Mesenchymal stem cell (in vitro differentiated cells and primary cell): ENCODE measurements around the gene GRIK4.

Experiments used
- DNase-seq: peaks from one replicate; pipeline ENCODE4 v3.0.0-alpha.2; 2013
- H2AFZ ChIP-seq: one replicate; pipeline ENCODE4 v1.6.1; 2013; ENCODE audit warnings: low read depth, mild to moderate bottlenecking, control low read depth, inconsistent platforms, low read length, moderate library complexity
- H2AK5ac ChIP-seq: 2 replicates; pipeline ENCODE4 v1.6.1; 2013; ENCODE audit warnings: low read length, moderate library complexity, mild to moderate bottlenecking, inconsistent platforms; ENCODE audit not compliant: severe bottlenecking
- H2BK120ac ChIP-seq: one replicate; pipeline ENCODE4 v1.6.1; 2013; ENCODE audit warnings: low read depth, mild to moderate bottlenecking, inconsistent platforms, low read length, moderate library complexity
- H2BK12ac ChIP-seq, 2 experiments: one replicate each; pipeline ENCODE4 v1.6.1; 2013; ENCODE audit warnings: inconsistent platforms in 2 of 2, low read length in 2 of 2, mild to moderate bottlenecking in 2 of 2, moderate library complexity in 2 of 2, control low read depth in 1 of 2
- H2BK15ac ChIP-seq: one replicate; pipeline ENCODE4 v1.6.1; 2013; ENCODE audit warnings: mild to moderate bottlenecking, low read depth, inconsistent platforms; ENCODE audit not compliant: poor library complexity, severe bottlenecking
- H2BK5ac ChIP-seq: 2 replicates; pipeline ENCODE4 v1.6.1; 2013; ENCODE audit warnings: low read depth, mild to moderate bottlenecking, low read length, control low read depth, inconsistent platforms; ENCODE audit not compliant: poor library complexity, severe bottlenecking
- H3K14ac ChIP-seq, 2 experiments: one replicate each; pipeline ENCODE4 v1.6.1; 2013; ENCODE audit warnings: inconsistent platforms in 2 of 2, low read length in 2 of 2, control low read depth in 1 of 2, mild to moderate bottlenecking in 1 of 2, moderate library complexity in 1 of 2
- H3K18ac ChIP-seq, 2 experiments: one replicate each; pipeline ENCODE4 v1.6.1; 2013; ENCODE audit warnings: inconsistent platforms in 2 of 2, low read length in 2 of 2, control low read depth in 1 of 2, low read depth in 1 of 2, mild to moderate bottlenecking in 1 of 2
- H3K23ac ChIP-seq, 2 experiments: one replicate each; pipeline ENCODE4 v1.6.1; 2013; ENCODE audit warnings: inconsistent platforms in 2 of 2, low read length in 2 of 2, mild to moderate bottlenecking in 2 of 2, moderate library complexity in 2 of 2, control low read depth in 1 of 2
- H3K27ac ChIP-seq: 2 replicates; pipeline ENCODE4 v1.5.1; 2013; ENCODE audit warnings: mild to moderate bottlenecking, moderate library complexity, low read length, control low read depth, inconsistent platforms; ENCODE audit not compliant: poor library complexity, severe bottlenecking
- H3K27me3 ChIP-seq, 2 experiments: 2 replicates each; pipeline versions ENCODE4 v1.6.1 to v1.7.0; 2013; ENCODE audit warnings: low read length in 2 of 2, mild to moderate bottlenecking in 2 of 2, moderate library complexity in 2 of 2, control low read depth in 1 of 2, inconsistent platforms in 1 of 2; ENCODE audit not compliant: control insufficient read depth in 1 of 2, insufficient read depth in 1 of 2
- H3K36me3 ChIP-seq, 2 experiments: 2 replicates each; pipeline versions ENCODE4 v1.6.1 to v1.7.0; 2013; ENCODE audit warnings: low read length in 2 of 2, control low read depth in 1 of 2, inconsistent platforms in 1 of 2, low read depth in 1 of 2, mild to moderate bottlenecking in 1 of 2; ENCODE audit not compliant: insufficient read depth in 2 of 2, control insufficient read depth in 1 of 2
- H3K4ac ChIP-seq, 2 experiments: one replicate each; pipeline ENCODE4 v1.6.1; 2013; ENCODE audit warnings: inconsistent platforms in 2 of 2, low read length in 2 of 2, mild to moderate bottlenecking in 2 of 2, moderate library complexity in 2 of 2, control low read depth in 1 of 2, low read depth in 1 of 2
- H3K4me1 ChIP-seq: 2 replicates; pipeline ENCODE4 v1.6.1; 2013; ENCODE audit warnings: low read depth, low read length, control low read depth; ENCODE audit not compliant: control insufficient read depth, insufficient read depth
- H3K4me2 ChIP-seq: 2 replicates; pipeline ENCODE4 v1.6.1; 2013; ENCODE audit warnings: low read length, mild to moderate bottlenecking, inconsistent platforms; ENCODE audit not compliant: poor library complexity, severe bottlenecking
- H3K4me3 ChIP-seq, 2 experiments: 2 replicates each; pipeline versions ENCODE4 v1.5.1 to v1.7.0; 2013; ENCODE audit warnings: low read length in 2 of 2, mild to moderate bottlenecking in 2 of 2, control low read depth in 1 of 2, low read depth in 1 of 2; ENCODE audit not compliant: insufficient read depth in 1 of 2
- H3K79me1 ChIP-seq: replicated peaks from 2 replicates; pipeline ENCODE4 v1.6.1; 2013; ENCODE audit warnings: mild to moderate bottlenecking, control low read depth, low read length, inconsistent platforms; ENCODE audit not compliant: poor library complexity, severe bottlenecking
- H3K9ac ChIP-seq: 2 replicates; pipeline ENCODE4 v1.7.0; 2013; ENCODE audit warnings: mild to moderate bottlenecking, low read length, moderate library complexity
- H3K9me3 ChIP-seq: 2 replicates; pipeline ENCODE4 v1.7.0; 2013; ENCODE audit warnings: mild to moderate bottlenecking, low read length; ENCODE audit not compliant: control insufficient read depth
- H4K8ac ChIP-seq: one replicate; pipeline ENCODE4 v1.6.1; 2013; ENCODE audit warnings: inconsistent platforms, mild to moderate bottlenecking, low read length, moderate library complexity
- H4K91ac ChIP-seq: one replicate; pipeline ENCODE4 v1.6.1; 2013; ENCODE audit warnings: mild to moderate bottlenecking, low read length, inconsistent platforms
- WGBS: methylation state at CpG from one replicate; pipeline ENCODE4 v1.1.7; 2013; ENCODE audit warnings: mixed read lengths; 5-methylcytosine and 5-hydroxymethylcytosine counted together

The GRIK4 gene

DNA sequence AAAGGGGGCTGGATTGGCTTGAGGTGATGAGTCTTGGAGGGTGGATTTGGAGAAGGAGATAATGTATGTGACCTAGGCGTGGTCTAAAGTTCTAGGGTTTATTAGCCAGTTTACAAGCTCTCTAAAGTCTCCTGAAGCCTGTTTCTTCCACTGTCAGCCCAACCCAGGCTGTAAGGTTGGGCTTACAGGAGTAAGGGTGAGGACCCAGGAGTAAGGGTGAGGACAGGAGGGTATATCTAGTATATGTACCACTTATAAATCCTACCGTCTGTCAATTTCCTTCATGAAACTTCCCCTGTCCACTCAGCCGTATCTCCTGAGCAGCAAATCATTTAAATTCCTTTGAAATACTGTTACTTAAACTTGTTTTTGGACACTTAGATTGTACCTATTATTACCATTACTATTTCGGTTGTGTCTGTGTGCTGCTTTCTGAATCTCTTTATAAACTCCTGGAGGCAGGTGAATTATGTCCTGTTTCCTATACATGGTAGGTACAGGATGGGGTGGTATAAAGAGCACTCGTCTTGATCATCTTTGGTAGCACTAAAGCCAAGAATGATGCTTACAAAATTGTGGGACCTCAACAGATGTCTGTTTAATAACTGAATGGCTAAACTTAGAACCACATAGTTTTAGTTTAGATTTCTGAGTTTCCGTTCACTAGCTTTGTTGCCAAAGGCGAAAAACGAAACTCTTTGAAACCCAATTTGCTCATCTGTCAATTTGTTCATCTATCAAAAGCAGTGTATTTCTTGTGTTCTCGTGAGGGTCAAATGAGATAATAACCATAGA, 192.0 kb downstream of the GRIK4 start:
- no peak overlapping the region for H3K14ac ChIP-seq
- H3K27ac ChIP-seq, result no peak overlapping the region
- peaks cover 29% of the 10 kb centered on the region for H3K9me3 ChIP-seq
- peaks cover 1% of the 10 kb centered on the region for H3K4me1 ChIP-seq
- H2BK5ac ChIP-seq, result no peak overlapping the region
- no peak overlapping the region for H4K8ac ChIP-seq
- 90% methylated on average over 8 of the region's 9 CpGs for WGBS
- H3K23ac ChIP-seq, result no peak overlapping the region
- H3K79me1 ChIP-seq, result no peaks in the 10 kb centered on the region
- H3K9ac ChIP-seq, result no peak overlapping the region
- no peak overlapping the region for H2AFZ ChIP-seq
- no peak for DNase-seq
- H2BK120ac ChIP-seq, result no peak overlapping the region
- H3K27me3 ChIP-seq, result peaks cover 6 to 21% of the 10 kb centered on the region in 2 experiments
- H3K4me3 ChIP-seq, result no peak overlapping the region
- H2AK5ac ChIP-seq, result no peak overlapping the region
- no peak overlapping the region for H3K18ac ChIP-seq
- H3K36me3 ChIP-seq, result no peaks in the 10 kb centered on the region
- no peak overlapping the region for H4K91ac ChIP-seq
- no peak overlapping the region for H2BK12ac ChIP-seq
- no peak overlapping the region for H3K4ac ChIP-seq
- no peak overlapping the region for H2BK15ac ChIP-seq
- H3K4me2 ChIP-seq, result no peak overlapping the region

- Histone ChIP-seq H2BK15ac (no peak overlapping the region), H3K18ac (no peak overlapping the region), H2BK12ac (no peak overlapping the region), H4K91ac (no peak overlapping the region), H3K4me1 (peaks cover 1% of the 10 kb centered on the region), H2BK120ac (no peak overlapping the region), H3K4me2 (no peak overlapping the region), H3K36me3 (no peaks in the 10 kb centered on the region), H3K4ac (no peak overlapping the region), H3K14ac (no peak overlapping the region), H3K9ac (no peak overlapping the region), H2BK5ac (no peak overlapping the region), H4K8ac (no peak overlapping the region), H3K79me1 (no peaks in the 10 kb centered on the region), H3K9me3 (peaks cover 29% of the 10 kb centered on the region), H3K4me3 (no peak overlapping the region), H2AK5ac (no peak overlapping the region), H3K27ac (no peak overlapping the region), H3K23ac (no peak overlapping the region), H3K27me3 (peaks cover 4 to 20% of the 10 kb centered on the region in 2 experiments), H2AFZ (no peak overlapping the region)
- DNase-seq, result no peak
- 14% methylated on average over 3 of the region's 4 CpGs for WGBS
Measured at GRCh38 chr11:120704256-120704750, 192.8 kb downstream of the GRIK4 start.

GRCh38 chr11:120706257-120706656, 194.7 kb downstream of the GRIK4 start:
- Histone ChIP-seq H4K8ac (no peak overlapping the region), H3K4me2 (no peak overlapping the region), H3K27ac (no peak overlapping the region), H2BK12ac (no peak overlapping the region), H3K18ac (no peak overlapping the region), H4K91ac (peak overlapping the region; percentile 10), H3K4me1 (peaks cover 12% of the 10 kb centered on the region), H3K4ac (no peak overlapping the region), H3K9ac (no peak overlapping the region), H2BK5ac (no peak overlapping the region), H3K9me3 (peaks cover 29% of the 10 kb centered on the region), H3K79me1 (no peaks in the 10 kb centered on the region), H2BK15ac (no peak overlapping the region), H2AFZ (no peak overlapping the region), H3K36me3 (no peaks in the 10 kb centered on the region), H3K23ac (no peak overlapping the region), H2AK5ac (no peak overlapping the region), H3K27me3 (peaks cover 4 to 18% of the 10 kb centered on the region in 2 experiments), H3K14ac (no peak overlapping the region), H2BK120ac (no peak overlapping the region), H3K4me3 (no peak overlapping the region)
- 88% methylated on average over 5 of the region's 5 CpGs for WGBS
- no peak for DNase-seq

GRCh38 chr11:120707098-120707497, 195.6 kb downstream of the GRIK4 start:
- Histone ChIP-seq H3K9me3 (peaks cover 29% of the 10 kb centered on the region), H3K14ac (no peak overlapping the region), H3K23ac (no peak overlapping the region), H3K4me2 (no peak overlapping the region), H3K18ac (no peak overlapping the region), H3K27me3 (peaks cover 4 to 14% of the 10 kb centered on the region in 2 experiments), H3K27ac (no peak overlapping the region), H2BK5ac (no peak overlapping the region), H2BK15ac (no peak overlapping the region), H3K4me3 (no peak overlapping the region), H4K91ac (no peak overlapping the region), H3K4ac (no peak overlapping the region), H2AK5ac (no peak overlapping the region), H3K36me3 (no peaks in the 10 kb centered on the region), H4K8ac (no peak overlapping the region), H3K9ac (no peak overlapping the region), H3K79me1 (no peaks in the 10 kb centered on the region), H2AFZ (no peak overlapping the region), H2BK12ac (no peak overlapping the region), H3K4me1 (peaks cover 19% of the 10 kb centered on the region), H2BK120ac (no peak overlapping the region)
- no peak for DNase-seq
- WGBS, result 88% methylated on average over 4 of the region's 4 CpGs
